Endothelial cell of umbilical vein (primary cell): ENCODE data around the gene ULK1. TPM values are rescaled to one million over a fixed set of nuclear protein-coding genes. Genes with fewer than 3 reads are reported as not detected.

Experiments used
- BruUV-seq: library from RNA; stranded (reverse); fragments of 400-500 nt; replicated peaks from 2 replicates; lab custom pipeline; 2021; lab: Mats Ljungman, UMichigan
- CTCF ChIA-PET: fragments of 300-600, 350-600 bp; sonication (Branson Sonifier 250); formaldehyde crosslinking; loops from one replicate; lab custom pipeline; 2021; ENCODE audit warnings: antibody characterized with exemption, inconsistent platforms; lab: Charles Lee
- POLR2A ChIA-PET: fragments of 300-600, 350-600 bp; sonication (Branson Sonifier 250); formaldehyde crosslinking; loops from one replicate; lab custom pipeline; 2021; ENCODE audit warnings: antibody characterized with exemption, inconsistent platforms; lab: Charles Lee
- DNase-seq: peaks from one replicate; pipeline ENCODE4 v3.0.0-alpha.2; 2011; ENCODE audit warnings: low read depth, low spot score
- FAIRE-seq: peaks from 2 replicates; lab custom pipeline; 2011; peaks lifted over from hg19 to GRCh38; lab: Jason Lieb, UNC
- H2AFZ ChIP-seq: 2 replicates; pipeline ENCODE4 v1.6.0; 2012; ENCODE audit warnings: low read depth, low read length, control low read depth, inconsistent platforms
- H3K27ac ChIP-seq: 2 replicates; pipeline ENCODE4 v1.5.1; 2011; ENCODE audit warnings: low read depth, mild to moderate bottlenecking, control low read depth, low read length, moderate library complexity; ENCODE audit not compliant: insufficient read depth
- H3K27me3 ChIP-seq, 2 experiments: 2 replicates each; pipeline versions ENCODE4 v1.6.0 to v1.6.1; 2011; ENCODE audit warnings: low read length in 2 of 2, mixed read lengths in 1 of 2; ENCODE audit not compliant: control insufficient read depth in 2 of 2, insufficient read depth in 2 of 2
- H3K36me3 ChIP-seq, 2 experiments: 2 replicates in 1 of 2; 3 replicates in 1 of 2; pipeline ENCODE4 v1.5.1; 2011; ENCODE audit warnings: low read length in 2 of 2, mild to moderate bottlenecking in 1 of 2, moderate library complexity in 1 of 2; ENCODE audit not compliant: control insufficient read depth in 2 of 2, insufficient read depth in 2 of 2; ENCODE audit errors: extremely low read depth in 1 of 2
- H3K4me1 ChIP-seq: 3 replicates; pipeline ENCODE4 v1.5.1; 2011; ENCODE audit warnings: mild to moderate bottlenecking, low read length; ENCODE audit not compliant: control insufficient read depth, insufficient read depth; ENCODE audit errors: extremely low read depth
- H3K4me2 ChIP-seq: 2 replicates; pipeline ENCODE4 v1.6.1; 2011; ENCODE audit warnings: low read length, control low read depth, mixed read lengths; ENCODE audit not compliant: insufficient read depth
- H3K4me3 ChIP-seq, 3 experiments: fragments of 200-600 bp in 1 of 3; sonication (generic), shearing (Covaris generic) in 1 of 3; replicated peaks in 1 of 3; 2 replicates each; pipeline ENCODE4 v1.5.1; 2011 to 2016; ENCODE audit warnings: control low read depth in 3 of 3, low read length in 3 of 3, mild to moderate bottlenecking in 2 of 3, inconsistent platforms in 1 of 3, low read depth in 1 of 3, moderate library complexity in 1 of 3; ENCODE audit not compliant: insufficient read depth in 1 of 3
- H3K79me2 ChIP-seq: 2 replicates; pipeline ENCODE4 v1.6.0; 2012; ENCODE audit warnings: low read length, inconsistent platforms; ENCODE audit not compliant: control insufficient read depth, insufficient read depth
- H3K9ac ChIP-seq: replicated peaks from 2 replicates; pipeline ENCODE3; 2011; ENCODE audit warnings: low read length, control low read depth; ENCODE audit not compliant: insufficient read depth; ENCODE audit errors: extremely low read depth
- H3K9me1 ChIP-seq: replicated peaks from 3 replicates; pipeline ENCODE4 v1.6.0; 2011; ENCODE audit warnings: mild to moderate bottlenecking, low read length; ENCODE audit not compliant: control insufficient read depth, insufficient read depth; ENCODE audit errors: extremely low read depth
- H3K9me3 ChIP-seq: replicated peaks from 2 replicates; pipeline ENCODE4 v1.5.1; 2012; ENCODE audit warnings: low read length, inconsistent platforms; ENCODE audit not compliant: control insufficient read depth, insufficient read depth
- H4K20me1 ChIP-seq: replicated peaks from 2 replicates; pipeline ENCODE3; 2011; ENCODE audit warnings: mild to moderate bottlenecking, low read length; ENCODE audit not compliant: control insufficient read depth, insufficient read depth; ENCODE audit errors: extremely low read depth
- CTCF ChIP-seq, 2 donors: IDR thresholded peaks; 1 replicate in 1 of 2; 2 replicates in 1 of 2; pipeline ENCODE4 v1.5.1; 2011; ENCODE audit warnings: low read length in 2 of 2, mild to moderate bottlenecking in 2 of 2, moderate library complexity in 2 of 2, control low read depth in 1 of 2, inconsistent platforms in 1 of 2, low read depth in 1 of 2; ENCODE audit not compliant: insufficient read depth in 1 of 2; ENCODE audit errors: extremely low read depth in 1 of 2
- EZH2 ChIP-seq: IDR thresholded peaks from 2 replicates; pipeline ENCODE4 v1.6.1; 2012; ENCODE audit warnings: borderline replicate concordance, low read depth, mild to moderate bottlenecking, moderate library complexity, low read length, inconsistent platforms; ENCODE audit not compliant: severe bottlenecking
- FOS ChIP-seq: IDR thresholded peaks from 2 replicates; pipeline ENCODE4 v1.6.1; 2011; ENCODE audit warnings: mild to moderate bottlenecking, low read length, moderate library complexity, borderline replicate concordance; ENCODE audit not compliant: insufficient read depth
- GATA2 ChIP-seq: IDR thresholded peaks from 2 replicates; pipeline ENCODE4 v1.7.0; 2011; ENCODE audit warnings: low read depth, mild to moderate bottlenecking, moderate library complexity, mixed read lengths, low read length; ENCODE audit not compliant: insufficient read length, insufficient read depth
- JUN ChIP-seq: IDR thresholded peaks from 2 replicates; pipeline ENCODE4 v1.6.1; 2011; ENCODE audit warnings: borderline replicate concordance, low read depth; ENCODE audit not compliant: insufficient read length, insufficient read depth
- MAX ChIP-seq: IDR thresholded peaks from 2 replicates; pipeline ENCODE4 v1.6.1; 2011; ENCODE audit not compliant: insufficient read depth, insufficient read length
- MYC ChIP-seq: IDR thresholded peaks from one replicate; pipeline ENCODE4 v1.6.1; 2011; ENCODE audit warnings: mild to moderate bottlenecking, low read depth, low read length
- POLR2A ChIP-seq: IDR thresholded peaks from 2 replicates; pipeline ENCODE4 v1.6.1; 2012; ENCODE audit warnings: low read depth, mild to moderate bottlenecking, control low read depth, low read length
- POLR2AphosphoS5 ChIP-seq: IDR thresholded peaks from 2 replicates; pipeline ENCODE4 v1.6.1; 2012; ENCODE audit warnings: low read depth, mild to moderate bottlenecking, control low read depth, low read length, moderate library complexity; ENCODE audit not compliant: insufficient read depth
- dilution Hi-C: fragments of 300-500 bp; cut with MboI; formaldehyde crosslinking; loops from one replicate; pipeline ENCODE4 v1.15.0; 2019; ENCODE audit warnings: low sequenced_read_pairs; ENCODE audit not compliant: extremely low pct_ligation_motif_present
- intact Hi-C: fragments of 100-400 bp; cut with micrococcal nuclease; formaldehyde crosslinking; loops from one replicate; pipeline ENCODE4 v1.10.0; 2022
- polyA plus RNA-seq, 4 experiments: library from polyadenylated mRNA; depleted of rRNA in 3 of 4; stranded (reverse) in 3 of 4; unstranded in 1 of 4; fragments of >200 nt; gene quantifications; 2 replicates each; pipeline versions ENCODE4 v1.2.1 to v1.2.3, GENCODE V29; 2011 to 2012; ENCODE audit warnings: missing spikeins in 1 of 4
- total RNA-seq: library from RNA; stranded (reverse); gene quantifications from 2 replicates; pipeline ENCODE4 v1.2.3, GENCODE V29; 2021

The ULK1 gene
- total and polyA plus RNA-seq, 2 donors (not counting 3 experiments of a cell fraction or from before 2014, with no cell fraction given), result 14.4 to 38.2 TPM

- Histone ChIP-seq H3K4me3 (no peak overlapping the region), H3K79me2 (peaks cover 24% of the 10 kb centered on the region), H3K4me1 (peaks cover 8% of the 10 kb centered on the region), H4K20me1 (no peaks in the 10 kb centered on the region), H3K4me2 (no peak overlapping the region), H3K9me1 (no peaks in the 10 kb centered on the region), H3K27ac (no peak overlapping the region), H2AFZ (peak overlapping the region; percentile 62), H3K9me3 (no peaks in the 10 kb centered on the region), H3K9ac (no peak overlapping the region), H3K36me3 (peaks cover 4 to 8% of the 10 kb centered on the region in 2 experiments), H3K27me3 (no peaks in the 10 kb centered on the region)
- CTCF ChIA-PET, result interaction anchor here (0.7 to 1.2 kb wide), 2 partner anchors 22 to 91 kb away, joined by 4 read pairs; partner anchors contain the start of gene EP400
- dilution Hi-C loops, result no loop called here
- no TSS peak for BruUV-seq
- no peak for DNase-seq
- FAIRE-seq, result no peak
- intact Hi-C loops, result loop anchor here (2.0 kb wide), 1 partner anchor 15 kb away; no protein-coding TSS in a partner anchor
- POLR2A ChIA-PET, result no interaction called here
- no peak for TF ChIP-seq POLR2AphosphoS5
- no peak for TF ChIP-seq CTCF (IDR thresholded peaks at IDR 0.05; ENCODE audit: extremely low read depth in 1 of 2, insufficient read depth in 1 of 2, low read depth in 1 of 2, low read length in 2 of 2)
- no peak for TF ChIP-seq GATA2
- TF ChIP-seq JUN, result no peak
- TF ChIP-seq MAX, result no peak
- no peak for TF ChIP-seq MYC
- TF ChIP-seq POLR2A, result no peak
- no peak for TF ChIP-seq EZH2
- TF ChIP-seq FOS, result no peak
Measured at GRCh38 chr12:131927110-131928079, 33.0 kb downstream of the ULK1 start.
